ENCODE data around the gene KCND3.

Gene KCND3

GRCh38 chr1:111948209-111949171 lies 41.0 kb downstream of the KCND3 start (continued):
- TF ChIP-seq PRDM2 (tag by site-specific recombination; IDR thresholded peaks at IDR 0.05; ENCODE audit: borderline replicate concordance) (no peak), ZNF843 (tag by site-specific recombination; IDR thresholded peaks at IDR 0.05) (no peak), ZBTB21 (tag by site-specific recombination; IDR thresholded peaks at IDR 0.05) (no peak), ZNF530 (tag by site-specific recombination; IDR thresholded peaks at IDR 0.05; ENCODE audit: low read depth) (no peak), ZNF341 (tag by site-specific recombination; IDR thresholded peaks at IDR 0.05; ENCODE audit: low read depth) (peak; percentile 79), ZNF335 (tag by site-specific recombination; conservative IDR thresholded peaks at IDR 0.05) (no peak), ZNF433 (tag by site-specific recombination; IDR thresholded peaks at IDR 0.05; ENCODE audit: low read depth) (no peak), ZNF2 (tag by site-specific recombination; IDR thresholded peaks at IDR 0.05) (no peak), ZNF169 (tag by site-specific recombination; IDR thresholded peaks at IDR 0.05) (no peak), SP3 (tag by site-specific recombination; IDR thresholded peaks at IDR 0.05) (no peak)
- TF ChIP-seq, protein P1, sequence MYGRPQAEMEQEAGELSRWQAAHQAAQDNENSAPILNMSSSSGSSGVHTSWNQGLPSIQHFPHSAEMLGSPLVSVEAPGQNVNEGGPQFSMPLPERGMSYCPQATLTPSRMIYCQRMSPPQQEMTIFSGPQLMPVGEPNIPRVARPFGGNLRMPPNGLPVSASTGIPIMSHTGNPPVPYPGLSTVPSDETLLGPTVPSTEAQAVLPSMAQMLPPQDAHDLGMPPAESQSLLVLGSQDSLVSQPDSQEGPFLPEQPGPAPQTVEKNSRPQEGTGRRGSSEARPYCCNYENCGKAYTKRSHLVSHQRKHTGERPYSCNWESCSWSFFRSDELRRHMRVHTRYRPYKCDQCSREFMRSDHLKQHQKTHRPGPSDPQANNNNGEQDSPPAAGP (tag by site-specific recombination; IDR thresholded peaks at IDR 0.05), result peak; percentile 95
- TF ChIP-seq, protein P2, sequence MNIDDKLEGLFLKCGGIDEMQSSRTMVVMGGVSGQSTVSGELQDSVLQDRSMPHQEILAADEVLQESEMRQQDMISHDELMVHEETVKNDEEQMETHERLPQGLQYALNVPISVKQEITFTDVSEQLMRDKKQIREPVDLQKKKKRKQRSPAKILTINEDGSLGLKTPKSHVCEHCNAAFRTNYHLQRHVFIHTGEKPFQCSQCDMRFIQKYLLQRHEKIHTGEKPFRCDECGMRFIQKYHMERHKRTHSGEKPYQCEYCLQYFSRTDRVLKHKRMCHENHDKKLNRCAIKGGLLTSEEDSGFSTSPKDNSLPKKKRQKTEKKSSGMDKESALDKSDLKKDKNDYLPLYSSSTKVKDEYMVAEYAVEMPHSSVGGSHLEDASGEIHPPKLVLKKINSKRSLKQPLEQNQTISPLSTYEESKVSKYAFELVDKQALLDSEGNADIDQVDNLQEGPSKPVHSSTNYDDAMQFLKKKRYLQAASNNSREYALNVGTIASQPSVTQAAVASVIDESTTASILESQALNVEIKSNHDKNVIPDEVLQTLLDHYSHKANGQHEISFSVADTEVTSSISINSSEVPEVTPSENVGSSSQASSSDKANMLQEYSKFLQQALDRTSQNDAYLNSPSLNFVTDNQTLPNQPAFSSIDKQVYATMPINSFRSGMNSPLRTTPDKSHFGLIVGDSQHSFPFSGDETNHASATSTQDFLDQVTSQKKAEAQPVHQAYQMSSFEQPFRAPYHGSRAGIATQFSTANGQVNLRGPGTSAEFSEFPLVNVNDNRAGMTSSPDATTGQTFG (tag by site-specific recombination; IDR thresholded peaks at IDR 0.05; ENCODE audit: borderline replicate concordance), result no peak
- TF ChIP-seq, protein P3, sequence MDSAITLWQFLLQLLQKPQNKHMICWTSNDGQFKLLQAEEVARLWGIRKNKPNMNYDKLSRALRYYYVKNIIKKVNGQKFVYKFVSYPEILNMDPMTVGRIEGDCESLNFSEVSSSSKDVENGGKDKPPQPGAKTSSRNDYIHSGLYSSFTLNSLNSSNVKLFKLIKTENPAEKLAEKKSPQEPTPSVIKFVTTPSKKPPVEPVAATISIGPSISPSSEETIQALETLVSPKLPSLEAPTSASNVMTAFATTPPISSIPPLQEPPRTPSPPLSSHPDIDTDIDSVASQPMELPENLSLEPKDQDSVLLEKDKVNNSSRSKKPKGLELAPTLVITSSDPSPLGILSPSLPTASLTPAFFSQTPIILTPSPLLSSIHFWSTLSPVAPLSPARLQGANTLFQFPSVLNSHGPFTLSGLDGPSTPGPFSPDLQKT (IDR thresholded peaks at IDR 0.05; ENCODE audit: borderline replicate concordance, low read depth, low read length), result no peak
- TF ChIP-seq, protein P4, sequence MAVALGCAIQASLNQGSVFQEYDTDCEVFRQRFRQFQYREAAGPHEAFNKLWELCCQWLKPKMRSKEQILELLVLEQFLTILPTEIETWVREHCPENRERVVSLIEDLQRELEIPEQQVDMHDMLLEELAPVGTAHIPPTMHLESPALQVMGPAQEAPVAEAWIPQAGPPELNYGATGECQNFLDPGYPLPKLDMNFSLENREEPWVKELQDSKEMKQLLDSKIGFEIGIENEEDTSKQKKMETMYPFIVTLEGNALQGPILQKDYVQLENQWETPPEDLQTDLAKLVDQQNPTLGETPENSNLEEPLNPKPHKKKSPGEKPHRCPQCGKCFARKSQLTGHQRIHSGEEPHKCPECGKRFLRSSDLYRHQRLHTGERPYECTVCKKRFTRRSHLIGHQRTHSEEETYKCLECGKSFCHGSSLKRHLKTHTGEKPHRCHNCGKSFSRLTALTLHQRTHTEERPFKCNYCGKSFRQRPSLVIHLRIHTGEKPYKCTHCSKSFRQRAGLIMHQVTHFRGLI (tag by site-specific recombination; IDR thresholded peaks at IDR 0.05), result no peak
- TF ChIP-seq, protein P5, sequence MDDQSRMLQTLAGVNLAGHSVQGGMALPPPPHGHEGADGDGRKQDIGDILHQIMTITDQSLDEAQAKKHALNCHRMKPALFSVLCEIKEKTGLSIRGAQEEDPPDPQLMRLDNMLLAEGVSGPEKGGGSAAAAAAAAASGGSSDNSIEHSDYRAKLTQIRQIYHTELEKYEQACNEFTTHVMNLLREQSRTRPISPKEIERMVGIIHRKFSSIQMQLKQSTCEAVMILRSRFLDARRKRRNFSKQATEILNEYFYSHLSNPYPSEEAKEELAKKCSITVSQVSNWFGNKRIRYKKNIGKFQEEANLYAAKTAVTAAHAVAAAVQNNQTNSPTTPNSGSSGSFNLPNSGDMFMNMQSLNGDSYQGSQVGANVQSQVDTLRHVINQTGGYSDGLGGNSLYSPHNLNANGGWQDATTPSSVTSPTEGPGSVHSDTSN (CRISPR knock-in tag; IDR thresholded peaks at IDR 0.05), result no peak
- TF ChIP-seq, protein P6, sequence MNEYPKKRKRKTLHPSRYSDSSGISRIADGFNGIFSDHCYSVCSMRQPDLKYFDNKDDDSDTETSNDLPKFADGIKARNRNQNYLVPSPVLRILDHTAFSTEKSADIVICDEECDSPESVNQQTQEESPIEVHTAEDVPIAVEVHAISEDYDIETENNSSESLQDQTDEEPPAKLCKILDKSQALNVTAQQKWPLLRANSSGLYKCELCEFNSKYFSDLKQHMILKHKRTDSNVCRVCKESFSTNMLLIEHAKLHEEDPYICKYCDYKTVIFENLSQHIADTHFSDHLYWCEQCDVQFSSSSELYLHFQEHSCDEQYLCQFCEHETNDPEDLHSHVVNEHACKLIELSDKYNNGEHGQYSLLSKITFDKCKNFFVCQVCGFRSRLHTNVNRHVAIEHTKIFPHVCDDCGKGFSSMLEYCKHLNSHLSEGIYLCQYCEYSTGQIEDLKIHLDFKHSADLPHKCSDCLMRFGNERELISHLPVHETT (tag by site-specific recombination; IDR thresholded peaks at IDR 0.05), result no peak
